HG02678 (cell line): ENCODE measurements around the gene TSPAN16.
A peak's percentile ranks its signal among the peaks of the same experiment; 100 is the strongest.

Experiments used
- ATAC-seq: cut with Tn5 transposase; IDR thresholded peaks from one replicate; pipeline ENCODE4 v1.9.1; 2021; ENCODE audit warnings: mild to moderate bottlenecking, moderate library complexity; ENCODE audit not compliant: unreplicated experiment

TSPAN16 gene

GRCh38 chr19:11267316-11268085 is 28.5 kb upstream of the TSPAN16 start:
- no peak for ATAC-seq

- no peak for ATAC-seq
These were observed 27.1 kb upstream of the TSPAN16 start for GRCh38 chr19:11268783-11269267.

- ATAC-seq: no peak
These were observed 26.6 kb upstream of the TSPAN16 start for GRCh38 chr19:11269408-11269807.

- ATAC-seq: no peak
These were observed 22.7 kb upstream of the TSPAN16 start for GRCh38 chr19:11273296-11273695.

GRCh38 chr19:11273989-11274388 is 22.0 kb upstream of the TSPAN16 start:
- ATAC-seq: no peak

GRCh38 chr19:11274533-11275086 is 21.4 kb upstream of the TSPAN16 start:
- no peak for ATAC-seq

- ATAC-seq: no peak
These were observed 17.3 kb upstream of the TSPAN16 start for GRCh38 chr19:11278670-11279069.

GRCh38 chr19:11279505-11280236 is 16.3 kb upstream of the TSPAN16 start:
- ATAC-seq: no peak

- no peak for ATAC-seq
These were observed 14.5 kb upstream of the TSPAN16 start for GRCh38 chr19:11281356-11282049.

- no peak for ATAC-seq
These were observed 11.4 kb upstream of the TSPAN16 start for GRCh38 chr19:11284515-11284914.

GRCh38 chr19:11286312-11286974 is 9.5 kb upstream of the TSPAN16 start:
- no peak for ATAC-seq

GRCh38 chr19:11288349-11288748 is 7.6 kb upstream of the TSPAN16 start:
- no peak for ATAC-seq

GRCh38 chr19:11290256-11290655 is 5.7 kb upstream of the TSPAN16 start:
- no peak for ATAC-seq

- no peak for ATAC-seq
These were observed 4.5 kb upstream of the TSPAN16 start for GRCh38 chr19:11291415-11291814.

GRCh38 chr19:11291991-11292390 is 4.0 kb upstream of the TSPAN16 start:
- ATAC-seq: no peak

- ATAC-seq: peak; percentile 60
These were observed 2.2 kb upstream of the TSPAN16 start for GRCh38 chr19:11293433-11294389.

GRCh38 chr19:11295180-11295579 is 780 bp upstream of the TSPAN16 start:
- ATAC-seq: no peak

GRCh38 chr19:11296264-11296663 is 304 bp downstream of the TSPAN16 start:
- ATAC-seq: no peak

- ATAC-seq: no peak
These were observed 4.2 kb downstream of the TSPAN16 start for GRCh38 chr19:11299946-11300810.
